HCT116 (cell line): Measurements from ENCODE around the gene TIMM13. TPM values are rescaled to one million over a fixed set of nuclear protein-coding genes. Genes with fewer than 3 reads are reported as not detected.
A peak's percentile ranks its signal among the peaks of the same experiment; 100 is the strongest.

Experiments
- ATAC-seq: fragments of 200-7000 bp; cut with Tn5 transposase; 2 replicates; pipeline ENCODE4 v1.9.1; 2020; ENCODE audit warnings: mild to moderate bottlenecking, moderate library complexity
- BruUV-seq: library from RNA; stranded (reverse); fragments of 400-500 nt; replicated peaks from 2 replicates; lab custom pipeline; 2021; lab: Mats Ljungman, UMichigan
- CTCF ChIA-PET: fragments of 300-600 bp; sonication (Branson Sonifier 250); formaldehyde crosslinking; loops from one replicate; lab custom pipeline; 2021; ENCODE audit warnings: antibody characterized with exemption; lab: Charles Lee
- POLR2A ChIA-PET: fragments of 300-600, 350-600 bp; sonication (Branson Sonifier 250); formaldehyde crosslinking; loops from one replicate; lab custom pipeline; 2021; ENCODE audit warnings: antibody characterized with exemption; lab: Charles Lee
- RAD21 ChIA-PET, 2 experiments: fragments of 300-600 bp; sonication (Branson Sonifier 250); formaldehyde crosslinking; loops; one replicate each; lab custom pipeline; 2023; ENCODE audit warnings: low total read pairs in 2 of 2; ENCODE audit not compliant: uncharacterized antibody in 2 of 2, unreplicated experiment in 2 of 2, low non-redundant PET in 1 of 2; lab: Charles Lee
- DNase-seq: peaks from one replicate; pipeline ENCODE4 v3.0.0-alpha.2; 2010; ENCODE audit warnings: low read depth, low spot score
- H2AFZ ChIP-seq: fragments of 200-600 bp; shearing (Covaris generic), sonication (generic); 2 replicates; pipeline ENCODE4 v1.6.1; 2017; ENCODE audit warnings: low read depth, mixed run types, mixed read lengths, antibody characterized with exemption, low read length; ENCODE audit not compliant: poor library complexity, severe bottlenecking
- H3K27ac ChIP-seq: 2 replicates; pipeline ENCODE4 v1.5.1; 2012; ENCODE audit warnings: low read depth, low read length
- H3K27me3 ChIP-seq: fragments of 200-600 bp; sonication (generic); 2 replicates; pipeline ENCODE4 v1.6.1; 2016; ENCODE audit warnings: mixed run types, low read length, mixed read lengths; ENCODE audit not compliant: insufficient read depth
- H3K36me3 ChIP-seq, 2 experiments: fragments of 200-500 bp in 1 of 2; fragments of 200-600 bp in 1 of 2; sonication (Bioruptor generic) in 1 of 2; sonication (generic) in 1 of 2; 2 replicates each; pipeline versions ENCODE4 v1.5.1 to v1.6.1; 2014 to 2016; ENCODE audit warnings: low read length in 2 of 2, inconsistent platforms in 1 of 2, mixed read lengths in 1 of 2, mixed run types in 1 of 2; ENCODE audit not compliant: insufficient read depth in 2 of 2, control insufficient read depth in 1 of 2
- H3K4me1 ChIP-seq, 2 experiments: fragments of 200-600 bp in 1 of 2; sonication (generic) in 1 of 2; 2 replicates each; pipeline versions ENCODE4 v1.5.1 to v1.6.1; 2012 to 2017; ENCODE audit warnings: low read length in 2 of 2, inconsistent platforms in 1 of 2, mild to moderate bottlenecking in 1 of 2, mixed read lengths in 1 of 2, mixed run types in 1 of 2, moderate library complexity in 1 of 2; ENCODE audit not compliant: insufficient read depth in 2 of 2, control insufficient read depth in 1 of 2
- H3K4me2 ChIP-seq: fragments of 200-600 bp; sonication (generic); 2 replicates; pipeline ENCODE4 v1.6.1; 2017; ENCODE audit warnings: mixed run types, low read length, mixed read lengths
- H3K4me3 ChIP-seq, 2 experiments: fragments of 200-600 bp in 1 of 2; sonication (generic) in 1 of 2; replicated peaks in 1 of 2; 2 replicates each; pipeline ENCODE4 v1.5.1; 2011 to 2016; ENCODE audit warnings: low read length in 2 of 2, control low read depth in 1 of 2, low read depth in 1 of 2, mild to moderate bottlenecking in 1 of 2, mixed read lengths in 1 of 2, mixed run types in 1 of 2
- H3K79me2 ChIP-seq: fragments of 200-600 bp; sonication (generic); 2 replicates; pipeline ENCODE4 v1.6.1; 2017; ENCODE audit warnings: mild to moderate bottlenecking, mixed run types, low read length, moderate library complexity, mixed read lengths; ENCODE audit not compliant: insufficient read depth
- H3K9ac ChIP-seq: fragments of 200-600 bp; sonication (generic); 2 replicates; pipeline ENCODE4 v1.6.1; 2016; ENCODE audit warnings: low read length, mixed read lengths
- H3K9me2 ChIP-seq: fragments of 200-600 bp; sonication (generic), shearing (Covaris generic); 2 replicates; pipeline ENCODE4 v1.6.1; 2017; ENCODE audit warnings: mixed run types, mild to moderate bottlenecking, moderate library complexity; ENCODE audit not compliant: insufficient read depth
- H3K9me3 ChIP-seq, 2 experiments: fragments of 200-500 bp in 1 of 2; fragments of 200-600 bp in 1 of 2; sonication (Bioruptor generic) in 1 of 2; sonication (generic) in 1 of 2; 2 replicates each; pipeline ENCODE4 v1.6.1; 2014 to 2017; ENCODE audit warnings: low read length in 2 of 2, mixed read lengths in 2 of 2, inconsistent platforms in 1 of 2, low read depth in 1 of 2, mild to moderate bottlenecking in 1 of 2, mixed run types in 1 of 2, moderate library complexity in 1 of 2; ENCODE audit not compliant: control insufficient read depth in 1 of 2, insufficient read depth in 1 of 2
- H4K20me1 ChIP-seq: fragments of 200-600 bp; sonication (generic), shearing (Covaris generic); 2 replicates; pipeline ENCODE4 v1.6.1; 2017; ENCODE audit warnings: mixed run types, mild to moderate bottlenecking, moderate library complexity; ENCODE audit not compliant: insufficient read depth
- CBX3 ChIP-seq: IDR thresholded peaks from 2 replicates; pipeline ENCODE4 v1.6.1; 2012; ENCODE audit warnings: low read depth
- EGR1 ChIP-seq: IDR thresholded peaks from 2 replicates; pipeline ENCODE4 v1.6.1; 2012; ENCODE audit warnings: low read depth
- ELF1 ChIP-seq: IDR thresholded peaks from 2 replicates; pipeline ENCODE4 v1.6.1; 2012; ENCODE audit warnings: low read depth, borderline replicate concordance
- EZH2 ChIP-seq: fragments of 200-600 bp; sonication (generic); IDR thresholded peaks from 2 replicates; pipeline ENCODE4 v1.6.1; 2017; ENCODE audit warnings: antibody characterized with exemption, mixed run types
- FOSL1 ChIP-seq: IDR thresholded peaks from 2 replicates; pipeline ENCODE4 v1.6.1; 2012; ENCODE audit warnings: low read depth
- JUND ChIP-seq: IDR thresholded peaks from 2 replicates; pipeline ENCODE4 v1.6.1; 2012
- POLR2A ChIP-seq: IDR thresholded peaks from 2 replicates; pipeline ENCODE4 v1.7.0; 2011; ENCODE audit warnings: borderline replicate concordance; ENCODE audit not compliant: insufficient read depth, insufficient read length; ENCODE audit errors: extremely low read depth
- RAD21 ChIP-seq: IDR thresholded peaks from 2 replicates; pipeline ENCODE4 v1.6.1; 2012; ENCODE audit warnings: low read depth, mild to moderate bottlenecking
- SIN3A ChIP-seq: IDR thresholded peaks from 2 replicates; pipeline ENCODE4 v1.6.1; 2012; ENCODE audit warnings: low read depth
- SP1 ChIP-seq: IDR thresholded peaks from 2 replicates; pipeline ENCODE4 v1.6.1; 2012; ENCODE audit warnings: low read depth
- SRF ChIP-seq: IDR thresholded peaks from 2 replicates; pipeline ENCODE4 v1.6.1; 2012; ENCODE audit warnings: low read depth
- YY1 ChIP-seq: IDR thresholded peaks from 2 replicates; pipeline ENCODE4 v1.6.1; 2011; ENCODE audit warnings: low read length, low read depth, moderate library complexity, mild to moderate bottlenecking; ENCODE audit not compliant: insufficient replicate concordance; ENCODE audit errors: extremely low read depth
- intact Hi-C: fragments of 100-400 bp; cut with micrococcal nuclease; formaldehyde crosslinking; loops from 2 replicates; pipeline ENCODE4 v1.10.0; 2022
- total RNA-seq: library from RNA; stranded (reverse); gene quantifications from one replicate; pipeline ENCODE4 v1.2.1, GENCODE V29; 2021; ENCODE audit not compliant: unreplicated experiment
- TF ChIP-seq, protein P1 (sequence below): IDR thresholded peaks from 2 replicates; pipeline ENCODE4 v1.6.1; 2012
- TF ChIP-seq, protein P2 (sequence below), 3 experiments: fragments of 200-600 bp in 1 of 3; sonication (generic) in 1 of 3; IDR thresholded peaks in 2 of 3; conservative IDR thresholded peaks in 1 of 3; 2 replicates each; pipeline ENCODE4 v1.5.1; 2012 to 2017; ENCODE audit warnings: low read depth in 2 of 3, low read length in 2 of 3, antibody characterized with exemption in 1 of 3, borderline replicate concordance in 1 of 3, control low read depth in 1 of 3, mild to moderate bottlenecking in 1 of 3, mixed read lengths in 1 of 3, mixed run types in 1 of 3, moderate library complexity in 1 of 3; ENCODE audit not compliant: insufficient read depth in 1 of 3
- TF ChIP-seq, protein P3 (sequence below): IDR thresholded peaks from 2 replicates; pipeline ENCODE4 v1.6.1; 2011; ENCODE audit warnings: mild to moderate bottlenecking, low read length, moderate library complexity; ENCODE audit not compliant: insufficient replicate concordance; ENCODE audit errors: extremely low read depth
- TF ChIP-seq, protein P4 (sequence below): IDR thresholded peaks from 2 replicates; pipeline ENCODE4 v1.6.1; 2012

TIMM13 gene
- total RNA-seq, 1 experiment from 2014 or later = 151 TPM

DNA sequence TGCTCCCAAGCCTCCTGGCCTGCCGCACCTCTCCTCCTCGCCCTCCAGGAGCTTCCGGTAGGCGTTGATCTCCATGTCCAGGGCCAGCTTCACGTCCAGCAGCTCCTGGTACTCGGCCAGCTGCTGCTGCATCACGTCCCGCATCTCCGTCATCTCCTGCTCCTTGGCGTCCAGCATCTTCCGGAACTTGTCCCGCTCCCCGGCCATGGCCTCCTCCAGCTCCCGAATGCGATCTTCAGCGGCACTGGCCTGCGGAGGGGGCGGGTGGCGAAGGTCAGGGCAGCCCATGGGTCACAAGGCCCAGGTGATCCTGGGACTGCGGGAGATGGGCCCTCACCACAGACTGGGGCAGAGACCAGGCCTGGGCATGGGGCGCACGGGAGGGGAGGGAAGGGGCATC, 6.9 kb upstream of the TIMM13 start:
- POLR2A ChIA-PET = no interaction called here
- Histone ChIP-seq H3K4me1 (no peaks in the 10 kb centered on the region), H3K79me2 (peaks cover 35% of the 10 kb centered on the region), H2AFZ (no peak overlapping the region), H3K27me3 (no peaks in the 10 kb centered on the region), H3K9me2 (no peaks in the 10 kb centered on the region), H3K9me3 (no peaks in the 10 kb centered on the region), H3K9ac (no peak overlapping the region), H3K4me2 (no peak overlapping the region), H3K27ac (no peak overlapping the region), H3K36me3 (peaks cover 37 to 54% of the 10 kb centered on the region in 2 experiments), H4K20me1 (no peaks in the 10 kb centered on the region), H3K4me3 (no peak overlapping the region)
- BruUV-seq = TSS peak; percentile 45
- no peak for ATAC-seq
- intact Hi-C loops = no loop called here
- TF ChIP-seq YY1 (no peak), SP1 (no peak), CBX3 (no peak), SRF (no peak)
- TF ChIP-seq, protein P1, sequence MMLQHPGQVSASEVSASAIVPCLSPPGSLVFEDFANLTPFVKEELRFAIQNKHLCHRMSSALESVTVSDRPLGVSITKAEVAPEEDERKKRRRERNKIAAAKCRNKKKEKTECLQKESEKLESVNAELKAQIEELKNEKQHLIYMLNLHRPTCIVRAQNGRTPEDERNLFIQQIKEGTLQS = no peak
- RAD21 ChIA-PET = no interaction called here
- no peak for DNase-seq
- CTCF ChIA-PET = no interaction called here

DNA sequence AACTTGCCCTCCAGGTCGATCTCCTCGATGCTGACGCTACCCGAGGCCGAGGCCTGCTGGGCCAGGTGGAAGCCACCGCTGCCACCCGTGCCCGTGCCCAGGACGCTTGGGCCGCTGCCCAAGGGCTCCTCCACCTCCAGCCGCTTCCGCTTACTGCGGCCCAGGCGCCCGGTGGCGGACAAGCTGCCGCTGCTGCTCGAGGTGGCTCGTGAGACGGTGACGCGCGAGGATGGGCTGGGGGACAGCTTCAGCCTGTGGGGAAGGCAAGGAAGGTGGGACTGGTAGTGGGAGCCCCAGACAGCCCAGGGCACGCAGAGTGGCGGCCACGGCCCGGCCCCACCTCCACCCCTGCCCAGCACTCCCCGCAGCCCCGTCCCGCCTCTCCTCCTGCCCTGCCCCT, 6.5 kb upstream of the TIMM13 start:
- Histone ChIP-seq H3K79me2 (peaks cover 31% of the 10 kb centered on the region), H3K4me3 (no peak overlapping the region), H2AFZ (no peak overlapping the region), H3K4me2 (no peak overlapping the region), H3K27me3 (no peaks in the 10 kb centered on the region), H3K9ac (no peak overlapping the region), H3K9me2 (no peaks in the 10 kb centered on the region), H3K4me1 (no peaks in the 10 kb centered on the region), H3K36me3 (peaks cover 37 to 54% of the 10 kb centered on the region in 2 experiments), H3K9me3 (no peaks in the 10 kb centered on the region), H3K27ac (no peak overlapping the region), H4K20me1 (no peaks in the 10 kb centered on the region)
- intact Hi-C loops = no loop called here
- no peak for ATAC-seq
- DNase-seq = no peak
- TF ChIP-seq, protein P2, sequence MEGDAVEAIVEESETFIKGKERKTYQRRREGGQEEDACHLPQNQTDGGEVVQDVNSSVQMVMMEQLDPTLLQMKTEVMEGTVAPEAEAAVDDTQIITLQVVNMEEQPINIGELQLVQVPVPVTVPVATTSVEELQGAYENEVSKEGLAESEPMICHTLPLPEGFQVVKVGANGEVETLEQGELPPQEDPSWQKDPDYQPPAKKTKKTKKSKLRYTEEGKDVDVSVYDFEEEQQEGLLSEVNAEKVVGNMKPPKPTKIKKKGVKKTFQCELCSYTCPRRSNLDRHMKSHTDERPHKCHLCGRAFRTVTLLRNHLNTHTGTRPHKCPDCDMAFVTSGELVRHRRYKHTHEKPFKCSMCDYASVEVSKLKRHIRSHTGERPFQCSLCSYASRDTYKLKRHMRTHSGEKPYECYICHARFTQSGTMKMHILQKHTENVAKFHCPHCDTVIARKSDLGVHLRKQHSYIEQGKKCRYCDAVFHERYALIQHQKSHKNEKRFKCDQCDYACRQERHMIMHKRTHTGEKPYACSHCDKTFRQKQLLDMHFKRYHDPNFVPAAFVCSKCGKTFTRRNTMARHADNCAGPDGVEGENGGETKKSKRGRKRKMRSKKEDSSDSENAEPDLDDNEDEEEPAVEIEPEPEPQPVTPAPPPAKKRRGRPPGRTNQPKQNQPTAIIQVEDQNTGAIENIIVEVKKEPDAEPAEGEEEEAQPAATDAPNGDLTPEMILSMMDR (IDR thresholded peaks at IDR 0.05 in 2 of 3, conservative IDR thresholded peaks at IDR 0.05 in 1 of 3; ENCODE audit: borderline replicate concordance in 1 of 3, insufficient read depth in 1 of 3, low read depth in 2 of 3, low read length in 2 of 3) = no peak
- TF ChIP-seq SIN3A = no peak
- no peak for TF ChIP-seq JUND
- no peak for TF ChIP-seq FOSL1
- TF ChIP-seq RAD21 = no peak
- TF ChIP-seq, protein P3, sequence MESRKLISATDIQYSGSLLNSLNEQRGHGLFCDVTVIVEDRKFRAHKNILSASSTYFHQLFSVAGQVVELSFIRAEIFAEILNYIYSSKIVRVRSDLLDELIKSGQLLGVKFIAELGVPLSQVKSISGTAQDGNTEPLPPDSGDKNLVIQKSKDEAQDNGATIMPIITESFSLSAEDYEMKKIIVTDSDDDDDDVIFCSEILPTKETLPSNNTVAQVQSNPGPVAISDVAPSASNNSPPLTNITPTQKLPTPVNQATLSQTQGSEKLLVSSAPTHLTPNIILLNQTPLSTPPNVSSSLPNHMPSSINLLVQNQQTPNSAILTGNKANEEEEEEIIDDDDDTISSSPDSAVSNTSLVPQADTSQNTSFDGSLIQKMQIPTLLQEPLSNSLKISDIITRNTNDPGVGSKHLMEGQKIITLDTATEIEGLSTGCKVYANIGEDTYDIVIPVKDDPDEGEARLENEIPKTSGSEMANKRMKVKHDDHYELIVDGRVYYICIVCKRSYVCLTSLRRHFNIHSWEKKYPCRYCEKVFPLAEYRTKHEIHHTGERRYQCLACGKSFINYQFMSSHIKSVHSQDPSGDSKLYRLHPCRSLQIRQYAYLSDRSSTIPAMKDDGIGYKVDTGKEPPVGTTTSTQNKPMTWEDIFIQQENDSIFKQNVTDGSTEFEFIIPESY = no peak
- TF ChIP-seq, protein P4, sequence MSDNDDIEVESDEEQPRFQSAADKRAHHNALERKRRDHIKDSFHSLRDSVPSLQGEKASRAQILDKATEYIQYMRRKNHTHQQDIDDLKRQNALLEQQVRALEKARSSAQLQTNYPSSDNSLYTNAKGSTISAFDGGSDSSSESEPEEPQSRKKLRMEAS = no peak
- no peak for TF ChIP-seq POLR2A
- no peak for TF ChIP-seq CBX3
- no peak for TF ChIP-seq EZH2
- no peak for TF ChIP-seq EGR1
- no peak for TF ChIP-seq ELF1
- POLR2A ChIA-PET = no interaction called here
- CTCF ChIA-PET = no interaction called here
- RAD21 ChIA-PET = no interaction called here
- no TSS peak for BruUV-seq
